HepG2 (cell line): ENCODE data around the gene TOB1. TPM values are rescaled to one million over a fixed set of nuclear protein-coding genes. Genes with fewer than 3 reads are reported as not detected.

Experiments used
- ATAC-seq: fragments of 200-7000 bp; cut with Tn5 transposase; 3 replicates; pipeline ENCODE4 v1.9.1; 2020; ENCODE audit warnings: mild to moderate bottlenecking, moderate library complexity
- BruUV-seq: library from RNA; stranded (reverse); fragments of 400-500 nt; replicated peaks from 2 replicates; lab custom pipeline; 2021; lab: Mats Ljungman, UMichigan
- CTCF ChIA-PET: fragments of 300-600 bp; formaldehyde crosslinking; extraction: SDS; loops from one replicate; lab custom pipeline; 2021; ENCODE audit warnings: low total read pairs, inconsistent platforms, low intra/inter-chr PET ratio; lab: Yijun Ruan, JAX
- POLR2A ChIA-PET: fragments of 350-600 bp; sonication (Branson Sonifier 250); formaldehyde crosslinking; loops from one replicate; lab custom pipeline; 2020; ENCODE audit warnings: antibody characterized with exemption, inconsistent platforms; lab: Yijun Ruan, JAX
- DNase-seq: peaks from one replicate; pipeline ENCODE4 v3.0.0-alpha.2; 2015; ENCODE audit warnings: low spot score
- FAIRE-seq: peaks from 3 replicates; lab custom pipeline; 2011; peaks lifted over from hg19 to GRCh38; lab: Jason Lieb, UNC
- H2AFZ ChIP-seq: one replicate; pipeline ENCODE4 v1.6.1; 2011; ENCODE audit warnings: low read length, inconsistent platforms
- H3K27ac ChIP-seq: fragments of 300-600 bp; 3 replicates; pipeline ENCODE4 v1.8.0; 2011; ENCODE audit warnings: mixed run types, mild to moderate bottlenecking, mixed read lengths, low read length, inconsistent platforms; ENCODE audit not compliant: insufficient read depth; ENCODE audit errors: extremely low read length
- H3K27me3 ChIP-seq, 2 experiments: fragments of 200-600 bp in 1 of 2; 2 replicates in 1 of 2; 3 replicates in 1 of 2; pipeline versions ENCODE4 v1.6.0 to v1.8.0; 2011; ENCODE audit warnings: low read length in 2 of 2, mild to moderate bottlenecking in 2 of 2, moderate library complexity in 2 of 2, inconsistent platforms in 1 of 2; ENCODE audit not compliant: insufficient read depth in 2 of 2, control insufficient read depth in 1 of 2
- H3K36me3 ChIP-seq, 2 experiments: fragments of 200-600 bp in 1 of 2; replicated peaks in 1 of 2; 2 replicates in 1 of 2; 3 replicates in 1 of 2; pipeline versions ENCODE4 v1.5.1 to v1.8.0; 2011; ENCODE audit warnings: low read length in 2 of 2, inconsistent platforms in 1 of 2; ENCODE audit not compliant: insufficient read depth in 2 of 2, control insufficient read depth in 1 of 2
- H3K4me1 ChIP-seq: 2 replicates; pipeline ENCODE4 v1.5.1; 2012; ENCODE audit warnings: low read length, inconsistent platforms; ENCODE audit not compliant: insufficient read depth
- H3K4me2 ChIP-seq: 2 replicates; pipeline ENCODE4 v1.6.0; 2011; ENCODE audit warnings: low read depth, low read length, inconsistent platforms
- H3K4me3 ChIP-seq, 3 experiments: fragments of 200-600 bp in 1 of 3; sonication (generic), shearing (Covaris generic) in 1 of 3; replicated peaks in 1 of 3; 2 replicates each; pipeline ENCODE4 v1.5.1; 2011 to 2016; ENCODE audit warnings: low read length in 3 of 3, inconsistent platforms in 2 of 3, low read depth in 2 of 3, mild to moderate bottlenecking in 2 of 3, control low read depth in 1 of 3, mixed read lengths in 1 of 3; ENCODE audit not compliant: insufficient read depth in 1 of 3
- H3K79me2 ChIP-seq: one replicate; pipeline ENCODE4 v1.6.1; 2011; ENCODE audit warnings: low read length, inconsistent platforms; ENCODE audit not compliant: insufficient read depth
- H3K9ac ChIP-seq: 2 replicates; pipeline ENCODE4 v1.6.0; 2011; ENCODE audit warnings: mild to moderate bottlenecking, low read depth, low read length, inconsistent platforms; ENCODE audit not compliant: insufficient read depth
- H3K9me3 ChIP-seq: 2 replicates; pipeline ENCODE4 v1.5.1; 2012; ENCODE audit warnings: mild to moderate bottlenecking, low read length
- H4K20me1 ChIP-seq: 2 replicates; pipeline ENCODE4 v1.6.0; 2011; ENCODE audit warnings: inconsistent platforms, mild to moderate bottlenecking, low read length, moderate library complexity; ENCODE audit not compliant: insufficient read depth
- ATF6 ChIP-seq: sonication (generic); formaldehyde crosslinking; conservative IDR thresholded peaks from 2 replicates; pipeline ENCODE4 v1.4.0; 2020; ENCODE audit warnings: missing genetic modification reagents
- DZIP1 ChIP-seq: sonication (generic); formaldehyde crosslinking; IDR thresholded peaks from 2 replicates; pipeline ENCODE4 v1.5.0; 2020; ENCODE audit warnings: mild to moderate bottlenecking, missing genetic modification reagents
- FLYWCH1 ChIP-seq: sonication (generic); formaldehyde crosslinking; IDR thresholded peaks from 2 replicates; pipeline ENCODE4 v1.8.1; 2023; ENCODE audit warnings: mild to moderate bottlenecking, missing genetic modification reagents
- REPIN1 ChIP-seq: sonication (generic); formaldehyde crosslinking; IDR thresholded peaks from 2 replicates; pipeline ENCODE4 v1.8.0; 2022; ENCODE audit warnings: missing genetic modification reagents, low read depth, mild to moderate bottlenecking, borderline replicate concordance
- RFXANK ChIP-seq: IDR thresholded peaks from 2 replicates; pipeline ENCODE4 v1.6.1; 2016
- RFXAP ChIP-seq: sonication (generic); formaldehyde crosslinking; IDR thresholded peaks from 2 replicates; pipeline ENCODE4 v1.4.0; 2020; ENCODE audit warnings: missing genetic modification reagents, borderline replicate concordance
- TFE3 ChIP-seq: IDR thresholded peaks from 2 replicates; pipeline ENCODE4 v1.6.1; 2016
- ZBTB39 ChIP-seq: sonication (generic); formaldehyde crosslinking; IDR thresholded peaks from 2 replicates; pipeline ENCODE4 v1.5.0; 2020; ENCODE audit warnings: missing genetic modification reagents
- ZBTB44 ChIP-seq: sonication (generic); formaldehyde crosslinking; IDR thresholded peaks from 2 replicates; pipeline ENCODE4 v1.4.0; 2020; ENCODE audit warnings: missing genetic modification reagents
- ZIK1 ChIP-seq: sonication (generic); formaldehyde crosslinking; IDR thresholded peaks from 2 replicates; pipeline ENCODE4 v1.5.0; 2020; ENCODE audit warnings: mild to moderate bottlenecking, low read depth, missing genetic modification reagents, borderline replicate concordance
- ZNF652 ChIP-seq: IDR thresholded peaks from 2 replicates; pipeline ENCODE4 v1.6.1; 2016; ENCODE audit warnings: low read depth, borderline replicate concordance
- ZNF841 ChIP-seq: sonication (generic); formaldehyde crosslinking; IDR thresholded peaks from 2 replicates; pipeline ENCODE4 v1.8.1; 2023; ENCODE audit warnings: missing genetic modification reagents, borderline replicate concordance
- ZNF850 ChIP-seq: sonication (generic); formaldehyde crosslinking; conservative IDR thresholded peaks from 2 replicates; pipeline ENCODE4 v1.9.0; 2021; ENCODE audit warnings: mild to moderate bottlenecking, missing genetic modification reagents
- WGBS: methylation state at CpG from one replicate; pipeline ENCODE4 v1.1.6; 2017; ENCODE audit warnings: low lambda C conversion rate; 5-methylcytosine and 5-hydroxymethylcytosine counted together
- in situ Hi-C: cut with HindIII; loops from 2 replicates; pipeline ENCODE4 v1.10.0; 2017; ENCODE audit warnings: low pct_unique_long_range_greater_than_20kb; ENCODE audit not compliant: extremely low pct_ligation_motif_present
- intact Hi-C: fragments of 100-400 bp; cut with micrococcal nuclease; formaldehyde crosslinking; loops from one replicate; pipeline ENCODE4 v1.10.0; 2022; ENCODE audit not compliant: unreplicated experiment
- polyA plus RNA-seq, 8 experiments: library from polyadenylated mRNA; depleted of rRNA in 3 of 8; stranded (reverse) in 7 of 8; unstranded in 1 of 8; fragments of >200 nt; fragmentation: Illumina TruSeq in 4 of 8; extraction: Trizol in 4 of 8; gene quantifications; 2 replicates each; pipeline versions ENCODE4 v1.2.1 to v1.2.3, GENCODE V29; 2011 to 2016; ENCODE audit warnings: low read depth in 4 of 8, missing spikeins in 1 of 8, mixed read lengths in 1 of 8; ENCODE audit not compliant: insufficient read depth in 1 of 8
- total RNA-seq, 5 experiments: library from RNA; depleted of rRNA; stranded (reverse); fragments of >200 nt; fragmentation: Illumina TruSeq; extraction: Trizol; gene quantifications; 2 replicates each; pipeline ENCODE4 v1.2.3, GENCODE V29; 2016; ENCODE audit warnings: low read depth in 1 of 5

TOB1 gene
- total and polyA plus RNA-seq, 2 of the 13 experiments (the other 11 are each of a cell fraction or from before 2014, with no cell fraction given): 21.9 to 57.7 TPM

- ATAC-seq (peak; percentile 93), FAIRE-seq (peak; percentile 74), DNase-seq (peak; percentile 88)
- H3K27me3 ChIP-seq: no peaks in the 10 kb centered on the region
- no TSS peak for BruUV-seq
- H3K4me3 ChIP-seq: peak overlapping the region in 1 of 3 experiments; percentile 35; a peak in 3 of 6 replicates
- H3K36me3 ChIP-seq: no peaks in the 10 kb centered on the region
- ChIA-PET CTCF (no interaction called here), POLR2A (interaction anchor here (0.8 to 12.8 kb wide), 14 partner anchors 9 to 49 kb away, joined by 3 to 343 read pairs (median 13); partner anchors contain the start of gene TOB1)
- H3K79me2 ChIP-seq: no peaks in the 10 kb centered on the region
- WGBS: 7% methylated on average over 6 of the region's 6 CpGs
- H4K20me1 ChIP-seq: no peaks in the 10 kb centered on the region
- H3K4me2 ChIP-seq: peak overlapping the region; percentile 80
- in situ Hi-C loops: no loop called here
- peak overlapping the region; percentile 20 for H2AFZ ChIP-seq
- H3K9ac ChIP-seq: peak overlapping the region; percentile 44
- no peaks in the 10 kb centered on the region for H3K9me3 ChIP-seq
- H3K4me1 ChIP-seq: peaks cover 77% of the 10 kb centered on the region
- H3K27ac ChIP-seq: peak overlapping the region; percentile 44
- intact Hi-C loops: loop anchor here (1.0 kb wide), 1 partner anchor 9 kb away; no protein-coding TSS in a partner anchor
- TF ChIP-seq ZNF850: 0 out of 2 replicates have a peak, but pooled peaks have one; percentile 28
- TF ChIP-seq FLYWCH1 (CRISPR knock-in tag): no peak
- no peak for TF ChIP-seq REPIN1
- TF ChIP-seq TFE3 (CRISPR knock-in tag): 0 out of 2 replicates have a peak, but pooled peaks have one; percentile 49
- no peak for TF ChIP-seq RFXAP (CRISPR knock-in tag)
- 0 out of 2 replicates have a peak, but pooled peaks have one; percentile 70 for TF ChIP-seq DZIP1 (CRISPR knock-in tag)
- no peak for TF ChIP-seq ZBTB44
- no peak for TF ChIP-seq RFXANK
- no peak for TF ChIP-seq ZNF841
- no peak for TF ChIP-seq ATF6
- TF ChIP-seq ZBTB39: no peak
- TF ChIP-seq ZIK1 (CRISPR knock-in tag): no peak
- no peak for TF ChIP-seq ZNF652 (CRISPR knock-in tag)
Observed at GRCh38 chr17:50899005-50899460, 32.9 kb upstream of the TOB1 start.
